Measurements from ENCODE around the gene LRRC28. TPM values are rescaled to one million over a fixed set of nuclear protein-coding genes. Genes with fewer than 3 reads are reported as not detected.

The LRRC28 gene
- total and polyA plus RNA-seq, 9 donors: 11.3 to 39.7 (median 19.6) TPM

- intact Hi-C loops (cut with DNase I): no loop called here
- Histone ChIP-seq H3K4me3 (no peak overlapping the region), H3K9me3 (no peaks in the 10 kb centered on the region), H3K36me3 (no peaks in the 10 kb centered on the region), H3K27ac (no peak overlapping the region), H3K27me3 (no peaks in the 10 kb centered on the region), H3K4me1 (ENCODE audit: insufficient read depth) (peaks cover 6% of the 10 kb centered on the region)
- DNase-seq: peak in 4 of 5 donors; percentile 25 to 46 (median 28)
- WGBS, 3 donors: 42 to 51% (median 45%) methylated on average over 14 of the region's 14 CpGs
- TF ChIP-seq, protein P1, sequence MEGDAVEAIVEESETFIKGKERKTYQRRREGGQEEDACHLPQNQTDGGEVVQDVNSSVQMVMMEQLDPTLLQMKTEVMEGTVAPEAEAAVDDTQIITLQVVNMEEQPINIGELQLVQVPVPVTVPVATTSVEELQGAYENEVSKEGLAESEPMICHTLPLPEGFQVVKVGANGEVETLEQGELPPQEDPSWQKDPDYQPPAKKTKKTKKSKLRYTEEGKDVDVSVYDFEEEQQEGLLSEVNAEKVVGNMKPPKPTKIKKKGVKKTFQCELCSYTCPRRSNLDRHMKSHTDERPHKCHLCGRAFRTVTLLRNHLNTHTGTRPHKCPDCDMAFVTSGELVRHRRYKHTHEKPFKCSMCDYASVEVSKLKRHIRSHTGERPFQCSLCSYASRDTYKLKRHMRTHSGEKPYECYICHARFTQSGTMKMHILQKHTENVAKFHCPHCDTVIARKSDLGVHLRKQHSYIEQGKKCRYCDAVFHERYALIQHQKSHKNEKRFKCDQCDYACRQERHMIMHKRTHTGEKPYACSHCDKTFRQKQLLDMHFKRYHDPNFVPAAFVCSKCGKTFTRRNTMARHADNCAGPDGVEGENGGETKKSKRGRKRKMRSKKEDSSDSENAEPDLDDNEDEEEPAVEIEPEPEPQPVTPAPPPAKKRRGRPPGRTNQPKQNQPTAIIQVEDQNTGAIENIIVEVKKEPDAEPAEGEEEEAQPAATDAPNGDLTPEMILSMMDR (IDR thresholded peaks at IDR 0.05): no peak
- TF ChIP-seq POLR2A (IDR thresholded peaks at IDR 0.05) (no peak), EP300 (IDR thresholded peaks at IDR 0.05) (no peak)
These were observed 181.9 kb downstream of the LRRC28 start for GRCh38 chr15:99433026-99433756.

GRCh38 chr15:99433757-99434450 lies 182.6 kb downstream of the LRRC28 start:
- TF ChIP-seq EP300 (IDR thresholded peaks at IDR 0.05) (no peak), POLR2A (IDR thresholded peaks at IDR 0.05) (no peak)
- TF ChIP-seq, protein P1 (IDR thresholded peaks at IDR 0.05): no peak
- Histone ChIP-seq H3K27me3 (no peaks in the 10 kb centered on the region), H3K4me3 (no peak overlapping the region), H3K27ac (no peak overlapping the region), H3K4me1 (ENCODE audit: insufficient read depth) (peaks cover 8% of the 10 kb centered on the region), H3K9me3 (no peaks in the 10 kb centered on the region), H3K36me3 (no peaks in the 10 kb centered on the region)
- intact Hi-C loops (cut with DNase I): no loop called here
- peak in 1 of 5 donors; percentile 7 for DNase-seq
- WGBS, 3 donors: 91 to 93% (median 92%) methylated on average over 21 of the region's 21 CpGs

DNA sequence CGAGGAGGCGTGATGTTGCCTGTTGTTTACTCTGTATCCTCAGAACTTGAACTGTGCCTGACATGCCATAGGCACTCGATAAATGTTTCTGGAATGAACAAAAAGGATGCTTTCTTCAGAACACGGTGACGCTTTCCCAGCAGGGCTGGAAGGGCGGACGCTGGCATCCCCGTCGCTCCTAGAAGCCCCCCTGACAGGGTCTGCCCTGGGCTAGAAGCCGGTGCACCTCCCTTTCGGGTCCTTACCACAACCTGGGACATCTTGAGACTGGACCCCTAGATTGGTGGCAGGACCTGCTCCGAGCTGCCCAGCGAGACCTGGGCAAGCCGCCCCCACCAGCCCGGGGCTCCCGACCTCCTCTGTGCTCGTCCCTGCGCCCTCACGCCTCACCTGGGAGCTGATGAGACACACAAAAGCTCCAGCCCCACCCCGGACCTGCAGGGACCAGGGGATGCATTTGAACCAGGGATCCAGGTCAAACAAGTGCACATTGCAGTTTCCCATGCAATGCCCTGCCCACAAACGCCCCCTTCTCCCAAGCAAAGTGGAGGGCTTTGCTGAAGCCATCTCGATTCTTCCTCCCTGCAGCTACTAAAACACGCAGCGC lies 183.3 kb downstream of the LRRC28 start:
- Histone ChIP-seq H3K4me1 (ENCODE audit: insufficient read depth) (peaks cover 8% of the 10 kb centered on the region), H3K27ac (no peak overlapping the region), H3K9me3 (no peaks in the 10 kb centered on the region), H3K4me3 (no peak overlapping the region), H3K27me3 (no peaks in the 10 kb centered on the region), H3K36me3 (no peaks in the 10 kb centered on the region)
- DNase-seq: peak in 3 of 5 donors; percentile 2 to 28 (median 12)
- intact Hi-C loops (cut with DNase I): no loop called here
- no peak for TF ChIP-seq POLR2A (IDR thresholded peaks at IDR 0.05)
- no peak for TF ChIP-seq EP300 (IDR thresholded peaks at IDR 0.05)
- TF ChIP-seq, protein P1 (IDR thresholded peaks at IDR 0.05): no peak
- WGBS, 3 donors: 84 to 89% (median 86%) methylated on average over 17 to 23 of the region's 24 CpGs

DNA sequence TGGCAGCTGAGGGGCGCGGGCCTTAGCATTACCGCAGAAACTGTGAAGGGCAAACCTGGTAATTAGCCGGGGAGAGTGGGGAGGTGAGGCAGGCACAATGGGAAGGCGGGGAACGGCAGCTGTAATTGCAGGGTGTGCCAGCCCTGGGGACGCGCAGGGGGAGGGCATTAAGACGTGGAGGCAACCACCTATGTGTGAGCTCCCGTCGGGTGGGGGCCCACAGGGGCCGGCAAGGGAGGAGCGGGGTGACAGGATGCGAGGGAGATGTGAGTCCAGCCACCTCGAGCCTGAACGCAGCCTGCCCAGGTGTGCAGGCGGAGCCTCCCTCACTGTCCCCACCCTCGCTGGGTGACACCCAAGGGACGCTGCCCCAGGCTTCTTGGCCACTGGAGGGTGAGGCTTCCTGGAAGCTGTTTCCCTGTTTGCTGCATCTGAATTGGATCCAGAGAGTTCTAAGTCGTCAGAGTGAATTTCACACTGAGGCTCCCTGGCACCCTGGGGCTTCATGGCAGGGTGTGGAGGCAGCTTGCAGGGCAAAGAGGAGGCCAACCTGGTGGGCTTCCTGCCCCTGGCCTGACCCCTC lies 183.9 kb downstream of the LRRC28 start:
- H3K9me3 ChIP-seq: no peaks in the 10 kb centered on the region
- H3K36me3 ChIP-seq: no peaks in the 10 kb centered on the region
- WGBS, 3 donors: 63 to 79% (median 65%) methylated on average over 19 to 20 of the region's 20 CpGs
- peak in 3 of 5 donors; percentile 8 to 21 (median 18) for DNase-seq
- no peaks in the 10 kb centered on the region for H3K27me3 ChIP-seq
- peaks cover 8% of the 10 kb centered on the region for H3K4me1 ChIP-seq (ENCODE audit: insufficient read depth)
- TF ChIP-seq EP300 (IDR thresholded peaks at IDR 0.05) (no peak), POLR2A (IDR thresholded peaks at IDR 0.05) (no peak)
- TF ChIP-seq, protein P1 (IDR thresholded peaks at IDR 0.05): no peak
- intact Hi-C loops (cut with DNase I): no loop called here
- no peak overlapping the region for H3K27ac ChIP-seq
- no peak overlapping the region for H3K4me3 ChIP-seq

Measured in ovary (tissue), 9 donors.